Stimulated activated CD4-positive, alpha-beta T cell treated with anti-CD3 and anti-CD28 coated beads, Interleukin-15, amount 100 ng/mL, for 48 hours (primary cell): ENCODE results near the gene ASPDH.
"Not testable (repeated sequence)": the region's sequence is repeated elsewhere in the genome, so short reads cannot be mapped to it uniquely, and the experiment has no call there.

ENCODE experiments used
- DNase-seq, 2 donors: peaks; one replicate each; pipeline ENCODE4 v3.0.0-alpha.2; 2020; ENCODE audit warnings: low read depth in 2 of 2

ASPDH gene

GRCh38 chr19:50547385-50548190, 33.9 kb upstream of the ASPDH start:
- DNase-seq: no peak

GRCh38 chr19:50546527-50547221, 33.0 kb upstream of the ASPDH start:
- DNase-seq: no peak

- no peak for DNase-seq
Measured at GRCh38 chr19:50542943-50543342, 29.2 kb upstream of the ASPDH start.

- peak; percentile 40 to 65 for DNase-seq
Measured at GRCh38 chr19:50537769-50538230, 24.1 kb upstream of the ASPDH start.

DNA sequence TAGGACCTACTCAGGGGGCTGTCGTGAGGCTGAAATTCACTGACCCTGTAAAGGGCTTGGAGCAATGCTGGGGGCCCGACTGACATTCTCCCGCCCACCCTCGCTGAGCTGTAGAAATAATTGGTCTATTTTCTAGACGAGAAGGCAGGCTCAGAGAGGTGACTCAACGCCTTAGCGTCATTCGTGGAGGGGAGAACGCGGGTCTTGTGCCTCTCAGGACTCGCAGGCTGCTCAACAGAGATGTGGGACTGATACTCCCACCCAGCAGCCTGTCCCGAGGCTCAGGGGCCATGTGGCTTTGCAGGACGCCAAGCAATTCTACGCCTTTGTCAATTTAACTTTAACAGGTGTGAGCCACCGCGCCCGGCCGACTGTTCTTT, 23.6 kb upstream of the ASPDH start:
- no peak for DNase-seq

DNA sequence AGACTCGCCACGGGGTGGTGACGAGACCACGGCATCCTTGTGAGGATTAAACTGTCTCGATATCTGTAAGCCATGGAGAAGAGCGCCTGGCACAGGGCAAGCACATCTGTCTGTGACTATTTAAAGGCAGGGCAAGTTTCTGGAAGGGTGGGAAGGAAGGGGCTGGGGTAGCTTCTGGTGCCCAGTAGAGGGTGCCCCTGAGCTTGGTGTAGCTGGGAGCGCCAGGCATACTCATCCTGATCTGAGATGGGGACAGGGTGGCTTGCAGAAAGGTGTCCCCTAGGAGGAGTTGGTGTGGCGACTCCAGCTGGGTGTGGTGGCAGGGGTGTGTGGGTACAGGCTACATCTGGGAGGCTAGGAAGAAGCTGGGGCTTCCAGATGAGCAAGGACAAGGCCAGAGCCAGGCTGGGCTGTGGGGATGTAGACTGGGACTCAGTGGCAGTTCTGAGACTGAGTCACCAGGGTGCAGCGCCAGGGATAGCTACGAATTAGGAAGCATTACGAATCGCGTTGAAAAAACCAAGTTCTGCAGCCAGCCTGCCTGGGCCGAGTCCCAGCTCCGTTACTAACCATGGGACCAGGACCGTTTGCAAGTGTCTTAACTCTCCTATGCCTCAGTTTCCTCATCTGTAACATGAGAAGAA, 23.1 kb upstream of the ASPDH start:
- no peak for DNase-seq

DNA sequence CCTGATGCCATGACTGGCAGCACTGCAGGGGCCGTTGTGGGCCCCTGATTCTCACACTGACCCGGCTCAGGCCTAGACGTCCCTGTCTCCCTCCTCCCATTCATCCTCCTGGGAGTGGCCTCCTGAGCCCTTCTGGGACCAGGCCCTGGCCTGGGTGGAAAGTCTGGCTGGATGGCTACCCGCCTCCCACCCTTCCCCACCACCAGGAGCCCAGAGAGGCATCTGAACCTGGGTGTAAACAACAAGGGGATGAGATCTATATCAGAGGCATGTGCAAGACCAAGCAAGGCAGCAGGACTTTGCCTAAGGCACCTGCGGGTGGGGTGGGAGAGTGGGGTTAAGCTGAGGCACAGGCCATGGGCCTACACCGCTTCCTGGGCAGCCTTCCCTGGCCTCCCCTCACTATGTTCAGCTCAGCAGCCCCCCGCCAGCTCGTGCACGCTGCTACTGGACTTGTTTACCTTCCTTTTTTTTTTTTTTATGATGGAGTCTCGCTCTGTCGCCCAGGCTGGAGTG, 22.0 kb upstream of the ASPDH start:
- DNase-seq: no peak

DNA sequence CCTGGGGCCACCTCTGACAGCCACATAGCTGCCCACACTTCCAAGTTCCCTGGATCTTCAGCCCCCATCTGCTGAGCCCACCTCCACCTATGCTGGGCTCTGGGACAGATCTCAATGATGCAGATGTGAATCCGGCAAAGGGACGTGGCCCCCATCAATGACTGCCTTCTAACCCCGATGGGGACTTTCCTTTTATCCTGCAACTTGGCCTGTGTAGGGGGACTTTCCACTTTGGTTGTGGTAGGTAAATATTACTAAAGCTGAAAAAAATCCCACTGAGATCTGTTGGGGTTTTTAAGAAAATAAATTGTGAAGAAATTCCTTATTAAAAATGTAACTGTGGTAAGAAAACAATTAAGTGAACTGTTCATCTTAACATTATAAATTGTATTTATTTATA, 20.8 kb upstream of the ASPDH start:
- no peak for DNase-seq

- no peak for DNase-seq
Measured at GRCh38 chr19:50532952-50533351, 19.2 kb upstream of the ASPDH start.

DNA sequence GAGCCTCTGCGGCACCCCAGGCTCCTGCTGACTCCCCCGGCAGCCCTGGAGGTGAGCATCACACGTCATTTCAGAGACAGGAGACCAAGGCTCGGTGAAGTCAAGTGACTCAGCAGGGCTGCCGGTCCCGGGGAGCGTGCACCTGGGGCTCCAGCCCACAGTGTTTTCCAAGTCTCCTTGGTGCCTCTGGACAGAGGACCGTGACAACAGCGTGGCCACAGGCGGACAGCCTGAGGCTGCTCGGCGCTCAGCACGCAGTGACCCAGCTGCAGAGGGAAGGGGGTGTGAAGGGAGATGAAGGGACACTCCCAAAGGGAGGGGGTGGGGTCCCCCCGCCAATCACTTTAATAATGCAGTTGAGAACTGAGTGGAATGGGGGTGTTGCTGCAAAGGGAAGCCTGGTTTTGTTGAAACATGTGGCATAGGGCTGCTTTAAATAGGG, 17.5 kb upstream of the ASPDH start:
- no peak for DNase-seq

DNA sequence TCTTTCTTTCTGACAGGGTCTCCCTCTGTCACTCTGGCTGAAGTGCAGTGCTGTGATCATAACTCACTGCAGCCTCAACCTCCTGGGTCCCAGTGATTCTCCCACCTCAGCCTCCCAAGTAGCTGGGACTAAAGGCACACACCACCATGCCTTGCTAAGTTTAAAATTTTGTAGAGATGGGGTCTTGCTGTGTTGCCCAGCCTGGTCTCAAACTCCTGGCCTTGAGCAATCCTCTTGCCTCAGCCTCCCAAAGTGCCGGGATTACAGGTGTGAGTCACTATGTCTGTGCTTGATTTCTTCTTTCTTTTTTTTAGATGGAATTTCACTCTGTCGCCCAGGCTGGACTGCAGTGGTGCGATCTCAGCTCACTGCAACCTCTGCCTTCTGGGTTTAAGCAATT, 14.3 kb upstream of the ASPDH start:
- not testable (repeated sequence) for DNase-seq

DNA sequence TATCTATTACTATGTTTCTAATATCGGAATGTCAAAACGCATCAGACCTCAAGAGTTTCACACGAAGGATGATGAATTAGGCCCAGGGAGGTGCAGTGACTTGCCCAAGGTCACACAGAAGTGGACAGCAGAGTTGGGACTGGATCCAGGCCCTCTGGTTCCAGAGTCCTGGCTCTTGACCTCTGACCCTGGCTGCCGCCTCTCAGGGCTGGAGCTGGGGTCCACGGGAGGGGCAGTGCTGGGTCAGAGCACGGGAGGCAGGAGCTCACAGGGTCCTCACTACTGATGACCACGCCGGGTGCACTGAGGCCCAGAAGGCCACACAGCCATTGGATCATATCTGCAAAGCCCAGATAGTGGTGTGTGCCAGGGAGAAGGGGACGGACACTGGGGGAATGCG, 9.2 kb upstream of the ASPDH start:
- DNase-seq: no peak

DNA sequence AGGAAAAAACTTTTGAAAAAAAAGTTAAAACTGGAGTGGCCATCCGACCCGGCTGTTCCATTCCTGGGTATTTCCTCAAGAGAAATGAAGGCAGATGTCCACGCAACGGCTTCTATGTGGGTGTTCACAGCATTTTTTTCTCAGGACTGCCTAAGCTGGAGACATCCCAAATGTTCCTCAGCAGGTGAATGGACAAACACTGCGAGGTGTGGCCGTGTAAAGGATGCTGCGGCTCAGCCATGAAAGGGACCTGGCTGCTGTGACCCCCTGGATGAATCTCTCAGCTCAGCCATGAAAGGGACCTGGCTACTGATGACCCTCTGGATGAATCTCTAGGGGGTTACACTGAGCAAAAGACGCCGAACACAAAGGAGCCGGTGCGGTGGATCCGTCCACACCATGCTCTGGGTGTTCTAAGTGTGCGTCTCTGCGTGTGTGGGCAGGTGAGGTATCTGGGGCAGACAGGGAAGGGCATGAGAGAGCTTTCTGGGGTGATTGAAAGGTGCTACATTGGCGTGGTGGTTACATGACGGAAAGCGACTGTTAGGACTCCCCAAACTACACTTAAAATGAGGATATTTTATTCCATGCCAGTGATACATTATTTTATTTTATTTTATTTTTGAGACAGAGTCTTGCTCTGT, 7.2 kb upstream of the ASPDH start:
- DNase-seq: no peak

DNA sequence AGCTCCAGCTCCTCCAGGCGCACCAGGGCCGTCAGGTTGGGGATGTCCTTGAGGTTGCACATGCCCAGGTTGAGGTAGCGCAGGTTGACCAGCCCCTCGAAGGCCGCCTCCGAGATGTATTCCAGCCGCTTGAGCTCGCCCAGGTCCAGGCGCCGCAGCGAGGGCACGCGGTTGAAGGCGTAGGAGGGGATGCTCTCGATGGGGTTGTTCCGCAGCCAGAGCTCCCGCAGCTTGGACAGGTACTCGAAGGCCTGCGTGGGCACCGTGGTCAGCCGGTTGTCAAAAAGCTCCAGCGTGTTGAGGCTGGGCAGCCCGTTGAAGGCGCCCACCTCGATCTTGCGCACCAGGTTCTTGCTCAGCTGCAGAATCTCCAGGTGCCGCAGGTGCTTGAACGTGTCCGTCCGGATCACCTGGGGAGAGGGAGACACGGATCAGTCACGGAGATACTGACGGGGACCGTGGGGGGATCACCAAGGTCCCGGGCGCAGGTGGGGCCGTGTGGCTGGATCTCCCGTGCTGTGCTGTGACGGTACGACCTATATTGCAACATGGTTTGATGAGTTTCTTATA, 5.4 kb upstream of the ASPDH start:
- no peak for DNase-seq

- DNase-seq: no peak
Measured at GRCh38 chr19:50518091-50519005, 4.6 kb upstream of the ASPDH start.

GRCh38 chr19:50517704-50518075, 4.0 kb upstream of the ASPDH start:
- no peak for DNase-seq

GRCh38 chr19:50516964-50517703, 3.4 kb upstream of the ASPDH start:
- no peak for DNase-seq

DNA sequence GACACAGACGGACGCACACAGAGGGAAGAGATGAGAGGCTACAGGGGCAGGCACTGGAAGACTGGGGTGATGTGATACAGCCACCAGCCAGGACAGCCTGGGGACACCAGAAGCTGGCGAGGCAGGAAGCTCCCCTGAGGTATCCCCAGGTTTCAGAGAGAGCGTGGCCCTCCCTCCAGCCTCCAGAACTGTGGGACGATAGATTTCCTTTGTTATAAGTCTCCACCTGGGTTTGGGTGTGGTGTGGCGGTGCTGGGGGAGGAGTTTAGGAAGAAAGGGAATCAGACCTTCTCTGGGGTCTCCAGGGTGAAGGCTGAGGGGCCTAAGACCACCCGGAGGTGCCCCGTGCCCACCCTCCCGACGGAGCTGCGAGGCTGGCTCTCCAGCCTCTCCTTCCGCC, 2.7 kb upstream of the ASPDH start:
- DNase-seq: no peak

DNA sequence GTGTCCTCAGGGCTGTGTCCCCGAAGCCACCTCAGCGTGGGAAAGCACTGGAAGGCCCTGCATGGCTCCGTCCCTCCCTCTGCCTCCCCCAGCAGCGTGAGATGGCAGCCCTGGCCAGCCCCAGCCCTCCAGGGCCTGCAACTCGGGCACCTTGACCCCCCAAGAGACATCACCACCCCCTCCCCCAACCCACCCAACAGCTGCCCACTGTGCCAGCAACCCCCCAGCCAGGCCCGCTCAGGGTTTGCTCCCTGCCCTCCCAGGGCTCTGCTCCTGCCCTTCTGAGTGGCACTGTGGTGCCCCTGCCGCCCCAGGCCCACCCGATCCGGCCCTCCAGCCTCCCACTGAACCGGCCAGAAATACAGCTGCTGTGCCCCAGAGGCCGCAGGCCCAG, 1.5 kb upstream of the ASPDH start:
- DNase-seq: no peak
